Activated CD4-positive, alpha-beta T cell treated with anti-CD3 and anti-CD28 coated beads, Interleukin-2, Interleukin-4, amounts not matched to agents 100 ng/mL and 50 ng/mL, durations not matched to agents 16 hours and 8 hours (primary cell): Measurements from ENCODE around the gene STXBP1.

Experiments used
- DNase-seq: peaks from one replicate; pipeline ENCODE4 v3.0.0-alpha.2; 2020; ENCODE audit warnings: low spot score

Gene STXBP1

GRCh38 chr9:127693697-127694096 lies 81.6 kb downstream of the STXBP1 start:
- DNase-seq, result no peak

GRCh38 chr9:127694890-127695720 lies 83.0 kb downstream of the STXBP1 start:
- no peak for DNase-seq

DNA sequence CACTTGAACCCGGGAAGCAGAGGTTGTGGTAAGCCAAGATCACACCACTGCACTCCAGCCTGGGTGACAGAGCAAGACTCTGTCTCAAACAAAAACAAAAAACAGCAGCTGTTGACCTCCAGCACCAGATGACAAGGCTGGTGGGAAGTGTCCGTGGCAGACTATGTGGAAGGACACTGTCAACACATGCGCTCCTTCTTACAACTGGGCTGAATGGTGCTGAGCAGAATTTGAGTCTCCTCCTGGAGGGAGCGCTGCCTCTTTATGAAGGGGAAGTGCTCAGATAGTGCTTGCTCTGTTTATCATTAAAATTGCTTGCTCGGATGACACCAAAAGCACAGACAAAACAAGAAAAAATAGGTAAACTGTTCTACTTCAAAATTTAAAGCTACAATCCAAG lies 85.5 kb downstream of the STXBP1 start:
- no peak for DNase-seq

DNA sequence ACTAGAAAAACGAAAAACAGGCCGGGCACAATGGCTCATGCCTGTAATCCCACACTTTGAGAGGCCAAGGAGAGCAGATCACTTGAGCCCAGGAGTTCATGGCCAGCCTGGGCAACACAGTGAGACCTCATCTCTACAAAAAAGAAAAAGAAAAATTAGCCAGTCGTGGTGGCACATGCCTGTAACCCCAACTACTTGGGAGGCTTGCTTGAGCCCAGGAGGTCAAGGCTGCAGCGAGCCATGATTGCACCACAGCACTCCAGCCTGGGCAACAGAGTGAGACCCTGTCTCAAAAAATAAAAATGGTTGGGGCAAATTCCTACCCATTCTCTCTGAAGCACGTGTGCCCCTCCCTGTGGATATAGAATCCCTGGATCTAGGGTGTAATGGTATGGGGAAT lies 86.3 kb downstream of the STXBP1 start:
- DNase-seq, result no peak

DNA sequence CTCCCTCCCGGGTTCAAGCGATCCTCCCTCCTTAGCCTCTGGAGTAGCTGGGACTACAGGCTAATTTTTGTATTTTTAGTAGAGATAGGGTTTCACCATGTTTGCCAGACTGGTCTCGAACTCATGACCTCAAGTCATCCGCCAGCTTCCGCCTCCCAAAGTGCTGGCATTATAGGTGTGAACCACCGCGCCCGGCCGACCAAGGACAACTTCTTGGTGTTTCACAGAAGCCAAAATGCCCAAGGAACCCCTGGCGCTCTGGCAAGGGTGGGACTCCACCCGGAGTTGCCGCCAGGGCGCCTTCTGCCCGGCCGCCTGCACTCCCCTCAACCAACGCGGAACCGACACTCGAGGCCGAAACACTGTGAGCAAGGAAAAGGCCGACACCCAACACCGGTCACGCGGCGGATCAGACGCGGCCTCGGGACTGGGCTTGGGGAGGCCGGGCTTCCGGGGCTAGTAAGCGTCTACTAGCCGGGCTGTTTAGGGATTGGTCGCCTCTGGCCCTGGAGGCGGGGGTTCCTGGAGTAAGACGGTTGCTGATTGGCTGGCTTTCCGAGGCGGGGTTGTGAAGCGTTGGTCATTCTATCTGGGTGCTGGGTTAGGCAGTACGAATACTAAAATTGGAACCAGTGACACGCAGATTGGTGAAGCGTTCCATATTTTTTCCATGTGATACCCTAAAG lies 87.1 kb downstream of the STXBP1 start:
- peak; percentile 91 for DNase-seq

DNA sequence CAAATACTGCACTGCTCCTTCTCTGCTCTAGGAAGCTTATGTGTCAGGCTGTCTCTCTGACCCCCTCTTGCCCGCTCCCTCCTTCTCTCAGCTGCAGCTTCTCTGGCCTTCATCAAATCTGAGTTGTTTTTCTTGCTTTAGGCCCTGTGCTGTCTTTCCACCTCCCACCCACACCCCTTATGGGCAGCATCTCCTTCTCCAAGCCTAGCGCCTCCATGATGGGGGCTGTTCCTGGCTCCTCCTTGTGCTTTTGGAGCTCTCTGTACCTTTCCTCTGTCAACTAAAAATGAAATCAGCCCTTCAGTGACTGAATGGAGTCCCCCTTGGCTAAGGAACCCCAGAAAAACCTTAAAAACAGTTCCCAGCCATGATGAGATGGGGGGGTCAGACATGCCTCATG lies 88.1 kb downstream of the STXBP1 start:
- DNase-seq, result no peak

GRCh38 chr9:127700594-127701255 lies 88.6 kb downstream of the STXBP1 start:
- no peak for DNase-seq

GRCh38 chr9:127703289-127703946 lies 91.3 kb downstream of the STXBP1 start:
- DNase-seq, result no peak

- DNase-seq, result no peak
Measured at GRCh38 chr9:127705577-127706379, 93.7 kb downstream of the STXBP1 start.

- no peak for DNase-seq
Measured at GRCh38 chr9:127706836-127707241, 94.8 kb downstream of the STXBP1 start, which contains the start of gene CFAP157. TSS of gene CFAP157 (plus strand) at chr9:127706988. CDS start at chr9:127707032, 44 bp downstream.

DNA sequence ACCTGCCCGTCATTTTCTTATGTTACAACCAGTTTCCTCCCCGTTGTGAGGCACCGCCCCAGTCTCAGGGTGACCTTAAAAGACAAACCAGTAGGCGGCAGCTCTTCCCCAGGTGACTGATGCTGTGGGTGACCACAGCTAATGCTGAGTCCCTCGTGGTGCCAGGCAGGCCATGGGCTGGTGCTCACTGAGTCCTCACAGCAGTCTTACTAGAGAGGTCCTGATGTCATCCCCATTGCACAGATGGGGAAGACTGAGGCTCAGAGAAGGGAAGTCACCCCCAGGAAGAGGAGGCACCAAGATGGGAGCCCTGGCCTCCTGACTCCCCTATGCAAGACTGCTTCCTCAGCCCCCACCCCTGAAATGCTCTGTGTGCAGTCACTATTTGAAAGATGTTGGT lies 95.7 kb downstream of the STXBP1 start:
- peak; percentile 28 for DNase-seq

DNA sequence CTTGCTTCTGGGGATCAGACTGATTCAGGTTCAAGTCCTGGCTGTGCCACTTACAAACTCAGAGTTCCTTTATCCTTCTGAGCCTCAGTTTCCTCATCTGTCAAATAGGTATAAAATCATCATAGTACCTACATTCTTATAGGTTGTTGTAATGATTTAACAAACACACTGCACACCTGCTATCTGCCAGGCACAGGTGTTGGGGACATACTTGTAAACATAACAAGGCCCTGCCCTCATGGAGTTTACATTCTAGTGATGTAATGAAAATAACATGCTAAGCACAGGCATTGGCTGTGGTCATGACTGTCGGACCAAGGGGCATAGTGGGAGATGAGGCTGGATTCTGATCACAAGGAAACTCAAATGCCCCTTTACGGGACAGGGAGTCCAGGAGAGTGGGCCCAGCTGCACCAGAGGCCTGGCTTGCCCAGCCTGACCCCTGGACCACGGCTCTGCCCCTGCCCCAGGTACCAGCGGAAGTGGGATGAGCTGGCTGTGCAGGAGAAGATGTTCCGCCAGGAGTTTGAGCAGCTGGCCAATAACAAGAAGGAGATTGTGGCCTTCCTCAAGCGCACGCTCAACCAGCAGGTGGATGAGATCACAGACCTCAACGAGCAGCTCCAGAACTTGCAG lies 97.0 kb downstream of the STXBP1 start:
- DNase-seq, result no peak

- DNase-seq, result no peak
Measured at GRCh38 chr9:127710204-127710783, 98.2 kb downstream of the STXBP1 start.

DNA sequence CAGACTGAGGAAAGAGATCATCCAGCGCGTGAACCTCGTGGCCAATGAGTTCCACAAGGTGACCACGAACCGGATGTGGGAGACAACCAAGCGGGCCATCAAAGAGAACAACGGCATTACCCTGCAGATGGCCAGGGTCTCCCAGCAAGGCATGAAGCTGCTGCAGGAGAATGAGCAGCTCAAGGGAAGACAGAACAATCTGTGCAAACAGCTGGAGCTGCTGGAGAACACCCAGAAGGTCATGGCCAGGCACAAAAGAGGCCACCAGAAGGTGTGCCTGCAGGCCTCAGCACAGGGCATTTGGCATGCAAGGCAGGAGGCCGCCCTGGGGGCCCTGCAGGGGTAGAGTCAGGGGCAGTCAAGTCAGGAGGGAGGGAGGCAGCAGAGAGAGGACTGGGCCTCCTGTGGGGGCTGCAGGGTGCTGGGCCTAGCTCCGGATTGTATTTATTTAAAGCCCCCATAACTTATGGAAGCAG lies 99.2 kb downstream of the STXBP1 start:
- no peak for DNase-seq

- no peak for DNase-seq
Measured at GRCh38 chr9:127711831-127712274, 99.8 kb downstream of the STXBP1 start.

GRCh38 chr9:127712371-127712770 lies 100.3 kb downstream of the STXBP1 start:
- DNase-seq, result no peak

DNA sequence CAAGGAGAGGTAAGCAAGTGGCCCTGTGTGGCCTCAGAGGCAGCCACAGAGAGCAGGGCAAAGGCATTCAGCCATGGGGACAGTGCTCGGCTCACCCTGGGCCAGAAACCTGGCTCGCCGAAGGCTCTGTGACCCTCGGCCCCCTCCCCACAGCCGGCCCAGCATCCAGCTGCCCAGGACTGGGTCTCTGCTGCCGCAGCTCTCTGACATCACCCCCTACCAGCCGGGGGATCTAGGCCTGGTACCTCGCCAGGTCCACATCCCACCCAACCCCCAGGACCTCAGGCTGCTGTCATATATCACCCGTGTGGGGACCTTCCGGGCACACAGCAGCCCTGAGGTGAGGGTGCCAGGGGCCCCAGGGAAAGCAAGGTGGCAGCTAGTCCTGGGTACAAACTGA lies 100.8 kb downstream of the STXBP1 start:
- no peak for DNase-seq

DNA sequence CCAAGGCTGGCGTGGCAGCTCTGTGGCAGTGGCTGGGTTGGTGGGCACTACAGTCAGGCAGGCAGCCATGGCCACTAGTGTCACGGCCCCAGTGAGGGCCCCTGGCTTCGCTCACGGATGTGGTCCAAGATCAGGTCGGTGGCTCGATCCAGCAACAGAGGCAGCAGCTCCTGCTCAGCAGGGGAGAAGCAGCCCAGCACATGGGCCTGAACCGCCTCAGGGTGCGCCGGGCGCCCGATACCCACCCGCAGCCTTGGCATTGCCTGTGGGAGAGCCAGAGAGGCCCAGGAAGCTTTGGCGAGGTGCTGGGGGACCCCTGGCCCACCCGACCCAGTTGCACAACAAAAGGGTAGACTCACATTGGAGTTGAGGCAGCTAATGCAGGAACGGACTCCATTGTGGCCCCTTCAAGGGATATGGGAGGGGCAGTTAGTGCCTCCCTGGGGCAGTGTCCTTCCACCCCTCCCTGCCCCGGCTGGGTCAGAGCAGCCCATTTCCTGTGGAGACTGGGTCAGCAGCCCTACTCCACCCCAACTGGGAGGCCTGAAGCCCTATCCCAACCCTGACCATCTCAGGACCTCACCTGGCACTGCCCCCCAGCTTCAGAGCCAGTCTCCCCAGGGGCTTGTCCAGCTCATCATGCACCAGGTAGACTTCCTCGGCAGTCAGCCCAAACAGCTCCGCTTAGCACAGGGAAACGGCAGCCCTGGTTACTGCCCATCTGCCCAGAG lies 102.1 kb downstream of the STXBP1 start:
- no peak for DNase-seq

GRCh38 chr9:127714951-127715469 lies 102.9 kb downstream of the STXBP1 start:
- no peak for DNase-seq
